Thyroid gland (tissue), 4 donors: ENCODE measurements around the gene GOLPH3. TPM values are rescaled to one million over a fixed set of nuclear protein-coding genes. Genes with fewer than 3 reads are reported as not detected.

ENCODE experiments used
- DNase-seq, 2 donors: peaks; one replicate each; pipeline ENCODE4 v3.0.0-alpha.2; 2019
- H3K27ac ChIP-seq, 3 donors: fragments of 200-600 bp; sonication (generic); 1 replicate in 2 of 3; 2 replicates in 1 of 3; pipeline ENCODE4 v1.5.1; 2016 to 2019; ENCODE audit warnings: mild to moderate bottlenecking in 1 of 3, moderate library complexity in 1 of 3
- H3K27me3 ChIP-seq: fragments of 200-600 bp; sonication (generic); one replicate; pipeline ENCODE4 v1.5.1; 2019
- H3K36me3 ChIP-seq, 2 donors: fragments of 200-600 bp; sonication (generic); one replicate each; pipeline ENCODE4 v1.5.1; 2016 to 2019
- H3K4me1 ChIP-seq, 2 donors: fragments of 200-600 bp; sonication (generic); one replicate each; pipeline ENCODE4 v1.5.1; 2017 to 2019
- H3K4me3 ChIP-seq, 3 donors: fragments of 200-600 bp; sonication (generic); replicated peaks in 1 of 3; 1 replicate in 2 of 3; 2 replicates in 1 of 3; pipeline ENCODE4 v1.5.1; 2016; ENCODE audit warnings: mild to moderate bottlenecking in 1 of 3
- H3K9me3 ChIP-seq: fragments of 200-600 bp; sonication (generic); one replicate; pipeline ENCODE4 v1.5.1; 2017
- CTCF ChIP-seq, 6 experiments: fragments of 200-600 bp in 3 of 6; fragments of 450-650 bp in 3 of 6; sonication (generic) in 3 of 6; IDR thresholded peaks; one replicate each; pipeline ENCODE4 v1.5.1; 2016 to 2019; ENCODE audit warnings: antibody characterized with exemption in 6 of 6, mild to moderate bottlenecking in 2 of 6, inconsistent platforms in 1 of 6, moderate library complexity in 1 of 6
- POLR2A ChIP-seq, 2 donors: fragments of 450-650 bp; IDR thresholded peaks; one replicate each; pipeline ENCODE4 v1.6.1; 2017; ENCODE audit warnings: antibody characterized with exemption in 2 of 2, mild to moderate bottlenecking in 2 of 2, moderate library complexity in 1 of 2
- WGBS, 2 donors: methylation state at CpG; one replicate each; pipeline ENCODE4 v1.1.5; 2017; 5-methylcytosine and 5-hydroxymethylcytosine counted together
- intact Hi-C: fragments of 100-400 bp; cut with DNase I; formaldehyde crosslinking; loops from one replicate; pipeline ENCODE4 v1.15.1; 2023
- total RNA-seq, 4 donors: library from RNA; depleted of rRNA; stranded (reverse); fragments of >200 nt; gene quantifications; one replicate each; pipeline ENCODE4 v1.2.3, GENCODE V29; 2016

The GOLPH3 gene
- total RNA-seq, 4 donors from 2014 or later, result 105 to 138 (median 125) TPM

- Histone ChIP-seq H3K4me1 (no peaks in the 10 kb centered on the region), H3K27ac (no peak overlapping the region), H3K4me3 (no peak overlapping the region), H3K36me3 (no peaks in the 10 kb centered on the region), H3K27me3 (no peaks in the 10 kb centered on the region), H3K9me3 (no peaks in the 10 kb centered on the region)
- intact Hi-C loops, result no loop called here
- 95 to 100% methylated on average over 4 of the region's 4 CpGs for WGBS, 2 donors
- DNase-seq, result no peak
- no peak for TF ChIP-seq POLR2A (IDR thresholded peaks at IDR 0.05)
- no peak for TF ChIP-seq CTCF (IDR thresholded peaks at IDR 0.05)
These were observed 33.2 kb upstream of the GOLPH3 start for GRCh38 chr5:32207355-32207634.

DNA sequence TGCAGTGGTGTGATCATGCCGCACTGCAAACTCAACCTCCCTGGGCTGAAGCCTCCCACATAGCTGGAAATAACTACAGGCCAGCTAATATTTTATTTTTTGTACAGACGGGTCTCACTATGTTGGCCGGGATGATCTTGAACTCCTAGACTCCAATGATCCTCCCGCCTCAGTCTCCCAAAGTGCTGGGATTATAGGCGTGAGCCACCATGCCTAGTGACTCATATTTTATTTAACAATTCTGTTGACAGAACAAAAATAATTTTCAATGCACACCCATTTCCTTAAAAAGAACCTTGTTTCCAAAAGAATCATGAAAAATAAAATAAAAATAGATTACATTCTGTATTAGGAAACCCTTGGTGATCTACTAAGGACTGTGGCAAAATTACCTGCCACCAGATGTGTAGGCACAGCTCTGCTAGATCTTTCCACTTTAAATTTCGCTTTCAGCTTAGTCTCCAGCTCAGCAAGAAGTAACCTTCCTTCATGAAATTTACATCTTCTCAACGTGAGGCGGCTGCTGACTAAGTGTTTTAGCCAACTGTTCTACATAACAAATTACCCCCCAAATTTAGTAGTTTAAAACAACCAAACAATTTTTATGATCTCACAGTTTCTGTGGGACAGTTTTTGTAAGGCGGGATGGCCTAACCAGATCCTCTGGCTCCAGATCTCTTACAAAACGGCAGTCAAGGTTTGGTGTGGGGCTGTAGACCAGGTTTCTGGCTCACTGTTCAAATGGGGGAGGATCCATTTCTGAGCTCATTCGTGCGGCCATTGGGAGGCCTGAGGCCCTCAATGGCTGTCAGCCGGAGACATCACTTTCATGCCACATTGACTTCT is 32.6 kb upstream of the GOLPH3 start:
- no peak overlapping the region for H3K27ac ChIP-seq
- H3K36me3 ChIP-seq, result no peaks in the 10 kb centered on the region
- 88 to 89% methylated on average over 13 of the region's 13 CpGs for WGBS, 2 donors
- H3K4me3 ChIP-seq, result no peak overlapping the region
- no peaks in the 10 kb centered on the region for H3K9me3 ChIP-seq
- no peaks in the 10 kb centered on the region for H3K27me3 ChIP-seq
- no peak for TF ChIP-seq POLR2A (IDR thresholded peaks at IDR 0.05)
- TF ChIP-seq CTCF (IDR thresholded peaks at IDR 0.05), result no peak
- intact Hi-C loops, result no loop called here
- DNase-seq, result no peak
- no peaks in the 10 kb centered on the region for H3K4me1 ChIP-seq

- Histone ChIP-seq H3K27me3 (no peaks in the 10 kb centered on the region), H3K27ac (no peak overlapping the region), H3K36me3 (no peaks in the 10 kb centered on the region), H3K9me3 (no peaks in the 10 kb centered on the region), H3K4me3 (no peak overlapping the region), H3K4me1 (no peaks in the 10 kb centered on the region)
- DNase-seq, result no peak
- intact Hi-C loops, result no loop called here
- TF ChIP-seq CTCF (IDR thresholded peaks at IDR 0.05), result no peak
- no peak for TF ChIP-seq POLR2A (IDR thresholded peaks at IDR 0.05)
- WGBS, 2 donors, result 90 to 91% methylated on average over 5 of the region's 5 CpGs
These were observed 31.9 kb upstream of the GOLPH3 start for GRCh38 chr5:32206053-32206452.

GRCh38 chr5:32202394-32202793 is 28.3 kb upstream of the GOLPH3 start:
- DNase-seq, result no peak
- no peak for TF ChIP-seq CTCF (IDR thresholded peaks at IDR 0.05)
- no peak for TF ChIP-seq POLR2A (IDR thresholded peaks at IDR 0.05)
- no peak overlapping the region for H3K27ac ChIP-seq
- H3K4me1 ChIP-seq, result no peaks in the 10 kb centered on the region
- H3K9me3 ChIP-seq, result no peaks in the 10 kb centered on the region
- no peak overlapping the region for H3K4me3 ChIP-seq
- H3K27me3 ChIP-seq, result no peaks in the 10 kb centered on the region
- intact Hi-C loops, result no loop called here
- no peaks in the 10 kb centered on the region for H3K36me3 ChIP-seq
- 88 to 90% methylated on average over 2 of the region's 2 CpGs for WGBS, 2 donors

DNA sequence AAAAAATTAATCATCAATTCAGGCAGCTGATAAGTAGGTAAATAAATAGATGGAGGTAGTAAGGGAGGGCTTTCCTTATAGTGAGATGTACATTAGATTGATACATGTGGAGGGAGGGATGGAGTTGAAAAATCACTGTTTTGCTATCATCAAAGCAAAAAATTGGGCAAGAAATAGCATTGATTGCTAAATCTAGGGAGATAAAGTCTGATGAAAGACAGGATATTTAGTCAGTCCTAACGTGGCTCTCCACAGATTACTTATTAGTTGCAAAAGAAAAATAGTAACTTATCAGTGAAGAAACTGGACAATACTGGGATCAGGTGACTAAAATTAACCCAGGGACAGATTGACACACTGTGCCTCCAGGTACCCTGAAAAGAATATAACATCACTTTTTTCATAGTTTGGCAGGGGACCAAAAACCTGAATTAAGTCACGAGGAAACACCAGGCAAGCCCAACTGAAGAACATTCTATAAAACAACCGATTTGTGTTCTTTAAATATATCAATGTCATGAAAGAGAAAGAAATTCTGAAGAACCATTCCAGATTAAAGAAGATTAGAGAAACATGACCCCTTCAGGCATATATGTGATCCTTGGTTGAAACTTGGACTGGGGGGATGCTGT is 27.1 kb upstream of the GOLPH3 start:
- TF ChIP-seq CTCF (IDR thresholded peaks at IDR 0.05) (no peak), POLR2A (IDR thresholded peaks at IDR 0.05) (no peak)
- H3K9me3 ChIP-seq, result no peaks in the 10 kb centered on the region
- H3K4me1 ChIP-seq, result no peaks in the 10 kb centered on the region
- WGBS, 2 donors, result 46 to 50% methylated on average over 3 of the region's 3 CpGs
- H3K4me3 ChIP-seq, result no peak overlapping the region
- H3K27me3 ChIP-seq, result no peaks in the 10 kb centered on the region
- intact Hi-C loops, result no loop called here
- no peak for DNase-seq
- H3K36me3 ChIP-seq, result no peaks in the 10 kb centered on the region
- H3K27ac ChIP-seq, result no peak overlapping the region
